GM06990 (cell line): Measurements from ENCODE around the gene FAM3B.

ENCODE experiments used
- DNase-seq: peaks from one replicate; pipeline ENCODE4 v3.0.0-alpha.2; 2011; ENCODE audit not compliant: insufficient read length; ENCODE audit errors: extremely low read depth
- H3K27me3 ChIP-seq: replicated peaks from 2 replicates; pipeline ENCODE4 v1.6.0; 2011; ENCODE audit warnings: low read length; ENCODE audit not compliant: control insufficient read depth, insufficient read depth
- H3K36me3 ChIP-seq: 2 replicates; pipeline ENCODE4 v1.5.1; 2011; ENCODE audit warnings: low read length; ENCODE audit not compliant: control insufficient read depth, insufficient read depth
- H3K4me3 ChIP-seq: replicated peaks from 2 replicates; pipeline ENCODE4 v1.5.1; 2011; ENCODE audit warnings: low read depth, mild to moderate bottlenecking, control low read depth, low read length
- TF ChIP-seq, protein P1 (sequence below): IDR thresholded peaks from 2 replicates; pipeline ENCODE4 v1.5.1; 2011; ENCODE audit warnings: low read length, control low read depth, mild to moderate bottlenecking, inconsistent platforms; ENCODE audit not compliant: insufficient read depth, poor library complexity, severe bottlenecking

FAM3B gene

DNA sequence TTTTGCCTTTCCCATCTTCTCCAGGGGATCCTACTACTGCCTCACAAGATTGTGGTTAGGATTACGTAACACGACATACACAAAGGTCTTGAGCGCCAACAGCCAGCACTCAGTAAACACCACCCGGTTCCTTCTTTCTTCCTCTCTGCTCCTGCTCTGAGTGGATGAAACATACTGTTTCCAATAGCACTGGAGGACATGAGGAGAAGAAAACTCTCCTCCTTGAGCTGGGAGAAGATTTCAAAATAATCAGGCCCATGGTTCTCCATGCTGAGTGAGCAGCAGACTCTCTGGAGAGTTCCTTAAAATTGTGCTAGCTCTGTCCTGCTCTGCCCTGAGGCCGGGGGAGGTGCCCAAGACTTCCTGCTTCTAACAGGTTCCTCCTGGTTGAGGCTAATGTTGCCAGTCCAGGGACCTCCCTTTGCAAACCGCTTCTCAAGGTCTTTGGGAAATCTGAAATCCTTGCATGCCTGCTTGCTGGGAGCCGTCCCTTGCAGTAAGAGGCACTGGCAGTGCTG is 80.0 kb downstream of the FAM3B start:
- Histone ChIP-seq H3K36me3 (peaks cover 4% of the 10 kb centered on the region), H3K4me3 (no peak overlapping the region), H3K27me3 (no peaks in the 10 kb centered on the region)
- no peak for DNase-seq
- TF ChIP-seq, protein P1, sequence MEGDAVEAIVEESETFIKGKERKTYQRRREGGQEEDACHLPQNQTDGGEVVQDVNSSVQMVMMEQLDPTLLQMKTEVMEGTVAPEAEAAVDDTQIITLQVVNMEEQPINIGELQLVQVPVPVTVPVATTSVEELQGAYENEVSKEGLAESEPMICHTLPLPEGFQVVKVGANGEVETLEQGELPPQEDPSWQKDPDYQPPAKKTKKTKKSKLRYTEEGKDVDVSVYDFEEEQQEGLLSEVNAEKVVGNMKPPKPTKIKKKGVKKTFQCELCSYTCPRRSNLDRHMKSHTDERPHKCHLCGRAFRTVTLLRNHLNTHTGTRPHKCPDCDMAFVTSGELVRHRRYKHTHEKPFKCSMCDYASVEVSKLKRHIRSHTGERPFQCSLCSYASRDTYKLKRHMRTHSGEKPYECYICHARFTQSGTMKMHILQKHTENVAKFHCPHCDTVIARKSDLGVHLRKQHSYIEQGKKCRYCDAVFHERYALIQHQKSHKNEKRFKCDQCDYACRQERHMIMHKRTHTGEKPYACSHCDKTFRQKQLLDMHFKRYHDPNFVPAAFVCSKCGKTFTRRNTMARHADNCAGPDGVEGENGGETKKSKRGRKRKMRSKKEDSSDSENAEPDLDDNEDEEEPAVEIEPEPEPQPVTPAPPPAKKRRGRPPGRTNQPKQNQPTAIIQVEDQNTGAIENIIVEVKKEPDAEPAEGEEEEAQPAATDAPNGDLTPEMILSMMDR = no peak

DNA sequence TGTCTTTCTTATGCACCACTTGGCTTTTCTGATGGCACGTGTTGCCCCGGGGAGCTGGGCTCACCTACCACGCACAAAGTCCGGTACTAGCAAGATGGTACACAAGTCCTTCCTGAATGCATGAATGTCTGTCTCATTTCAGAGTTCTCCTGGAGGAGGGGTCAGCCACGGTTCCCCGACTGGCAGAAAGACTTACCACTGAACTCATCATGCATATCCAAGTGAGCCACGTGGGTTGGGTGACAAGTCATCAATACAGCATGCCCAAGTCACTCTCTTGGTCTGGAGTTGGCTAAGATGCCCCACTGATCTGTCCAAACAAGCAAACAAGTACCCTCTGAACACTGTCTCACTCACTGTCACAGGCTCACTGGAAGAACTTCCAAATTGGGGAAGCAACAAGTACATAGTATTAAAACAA is 80.9 kb downstream of the FAM3B start:
- Histone ChIP-seq H3K27me3 (no peaks in the 10 kb centered on the region), H3K4me3 (no peak overlapping the region), H3K36me3 (peaks cover 7% of the 10 kb centered on the region)
- DNase-seq = no peak
- TF ChIP-seq, protein P1 = no peak

DNA sequence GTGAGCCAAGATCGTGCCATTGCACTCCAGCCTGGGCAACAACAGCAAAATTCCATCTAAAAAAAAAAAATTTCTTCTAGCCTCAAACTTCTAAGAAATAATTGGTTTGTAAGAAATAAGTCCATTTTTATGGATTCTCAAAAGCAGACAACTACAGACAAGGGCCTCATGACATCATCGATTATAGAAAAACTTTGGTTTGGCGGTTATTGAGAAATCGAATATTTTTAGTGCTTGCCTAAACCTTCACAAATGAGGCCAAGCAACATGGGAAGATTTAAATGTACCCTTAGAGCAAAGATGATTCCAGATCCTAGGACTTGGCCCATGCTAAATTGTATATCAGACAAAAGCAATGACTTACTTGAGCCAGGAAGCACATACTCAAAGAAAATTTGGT is 81.7 kb downstream of the FAM3B start:
- Histone ChIP-seq H3K36me3 (peaks cover 9% of the 10 kb centered on the region), H3K27me3 (no peaks in the 10 kb centered on the region), H3K4me3 (no peak overlapping the region)
- no peak for DNase-seq
- TF ChIP-seq, protein P1 = no peak

DNA sequence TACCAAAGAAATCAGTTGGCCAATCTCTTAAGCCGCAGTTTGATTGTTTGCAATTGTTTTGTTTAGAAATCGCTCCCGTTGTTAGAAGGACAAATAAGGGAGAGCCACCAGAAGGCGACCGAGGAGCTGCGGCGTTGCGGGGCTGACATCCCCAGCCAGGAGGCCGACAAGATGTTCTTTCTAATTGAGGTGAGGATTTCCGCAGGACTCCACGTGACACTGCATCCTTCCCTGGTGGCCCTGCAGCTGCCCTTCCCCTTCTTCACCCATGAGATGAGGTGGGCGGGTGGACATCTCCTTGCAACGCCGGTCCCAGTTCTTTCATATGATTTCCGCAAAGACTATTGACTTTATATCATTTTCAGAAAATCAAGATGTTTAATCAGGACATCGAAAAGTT is 82.2 kb downstream of the FAM3B start:
- Histone ChIP-seq H3K4me3 (no peak overlapping the region), H3K36me3 (peaks cover 9% of the 10 kb centered on the region), H3K27me3 (no peaks in the 10 kb centered on the region)
- TF ChIP-seq, protein P1 = no peak
- DNase-seq = no peak

DNA sequence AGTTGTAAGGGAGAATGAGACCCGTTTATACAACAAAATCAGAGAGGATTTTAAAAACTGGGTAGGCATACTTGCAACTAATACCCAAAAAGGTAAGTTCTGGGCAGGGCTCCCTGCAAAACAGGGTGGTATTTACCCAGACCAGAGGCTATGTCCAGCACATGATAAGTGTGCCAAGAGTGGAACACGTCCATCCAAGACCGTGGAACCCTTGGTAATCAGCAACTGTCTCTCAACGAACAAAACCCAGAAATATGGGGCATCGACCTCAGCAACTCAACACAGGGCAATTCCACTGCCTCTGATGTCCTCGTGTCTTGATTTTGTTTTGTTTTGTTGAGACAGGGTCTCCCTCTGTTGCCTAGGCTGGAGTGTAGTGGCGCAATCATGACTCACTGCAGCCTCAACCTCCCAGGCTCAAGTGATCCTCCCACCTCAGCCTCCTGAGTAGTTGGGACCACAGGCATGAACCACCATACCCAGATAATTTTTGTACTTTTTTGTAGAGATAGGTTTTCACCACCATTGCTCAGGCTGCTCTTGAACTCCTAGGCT is 82.7 kb downstream of the FAM3B start:
- TF ChIP-seq, protein P1 = no peak
- Histone ChIP-seq H3K27me3 (no peaks in the 10 kb centered on the region), H3K4me3 (no peak overlapping the region), H3K36me3 (peaks cover 13% of the 10 kb centered on the region)
- no peak for DNase-seq

DNA sequence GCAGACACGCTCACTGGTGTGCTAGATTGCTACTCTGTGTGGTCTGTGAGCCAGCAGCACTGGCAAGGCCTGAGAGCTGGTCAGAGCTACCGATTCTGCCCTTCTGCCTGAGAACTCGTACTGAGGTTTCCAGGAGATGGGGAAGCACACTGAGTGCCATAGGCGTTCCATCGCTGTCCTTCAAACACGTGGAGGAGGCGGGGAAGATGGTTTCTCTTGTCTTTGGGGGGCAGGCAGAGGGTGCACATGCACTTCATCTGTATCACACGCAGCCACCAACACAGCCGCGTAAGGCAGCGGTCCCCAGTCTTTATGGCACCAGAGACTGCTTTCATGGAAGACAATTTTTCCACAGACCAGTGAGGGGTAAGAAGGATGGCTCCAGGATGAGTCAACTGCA is 85.6 kb downstream of the FAM3B start:
- Histone ChIP-seq H3K4me3 (no peak overlapping the region), H3K27me3 (no peaks in the 10 kb centered on the region), H3K36me3 (peaks cover 18% of the 10 kb centered on the region)
- no peak for DNase-seq
- TF ChIP-seq, protein P1 = no peak
